ENCODE results near the gene PALLD.

DNA sequence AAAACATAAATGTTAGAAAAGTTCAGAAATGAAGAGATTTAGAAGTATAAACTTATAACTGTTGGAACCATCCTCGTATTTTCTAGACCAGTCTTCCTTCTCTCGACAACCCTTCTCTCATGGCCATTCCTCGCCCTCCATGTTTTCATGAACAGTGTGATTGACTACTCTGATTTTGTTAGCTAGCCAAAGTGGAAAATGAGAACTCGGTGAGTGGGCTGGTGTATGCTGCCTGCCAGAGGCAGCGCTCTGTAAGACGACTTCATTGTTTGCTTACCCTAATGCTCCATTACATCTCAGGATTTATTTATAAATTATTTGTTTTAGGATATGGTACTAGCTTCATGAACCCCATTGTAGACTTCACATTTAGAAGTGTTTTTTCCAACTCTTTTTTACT lies 360.2 kb downstream of the PALLD start:
- TF ChIP-seq, protein P1, sequence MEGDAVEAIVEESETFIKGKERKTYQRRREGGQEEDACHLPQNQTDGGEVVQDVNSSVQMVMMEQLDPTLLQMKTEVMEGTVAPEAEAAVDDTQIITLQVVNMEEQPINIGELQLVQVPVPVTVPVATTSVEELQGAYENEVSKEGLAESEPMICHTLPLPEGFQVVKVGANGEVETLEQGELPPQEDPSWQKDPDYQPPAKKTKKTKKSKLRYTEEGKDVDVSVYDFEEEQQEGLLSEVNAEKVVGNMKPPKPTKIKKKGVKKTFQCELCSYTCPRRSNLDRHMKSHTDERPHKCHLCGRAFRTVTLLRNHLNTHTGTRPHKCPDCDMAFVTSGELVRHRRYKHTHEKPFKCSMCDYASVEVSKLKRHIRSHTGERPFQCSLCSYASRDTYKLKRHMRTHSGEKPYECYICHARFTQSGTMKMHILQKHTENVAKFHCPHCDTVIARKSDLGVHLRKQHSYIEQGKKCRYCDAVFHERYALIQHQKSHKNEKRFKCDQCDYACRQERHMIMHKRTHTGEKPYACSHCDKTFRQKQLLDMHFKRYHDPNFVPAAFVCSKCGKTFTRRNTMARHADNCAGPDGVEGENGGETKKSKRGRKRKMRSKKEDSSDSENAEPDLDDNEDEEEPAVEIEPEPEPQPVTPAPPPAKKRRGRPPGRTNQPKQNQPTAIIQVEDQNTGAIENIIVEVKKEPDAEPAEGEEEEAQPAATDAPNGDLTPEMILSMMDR (IDR thresholded peaks at IDR 0.05), result no peak
- TF ChIP-seq POLR2A (IDR thresholded peaks at IDR 0.05), result no peak
